Endometrial microvascular endothelial cells (primary cell): ENCODE measurements around the gene CRADD. TPM values are rescaled to one million over a fixed set of nuclear protein-coding genes. Genes with fewer than 3 reads are reported as not detected.

Experiments
- in situ Hi-C: cut with HindIII; loops from 2 replicates; pipeline ENCODE4 v1.10.0; 2017; ENCODE audit warnings: low sequenced_read_pairs, low pct_unique_long_range_greater_than_20kb; ENCODE audit errors: inconsistent ontology term
- total RNA-seq: library from RNA; depleted of rRNA; stranded (reverse); fragments of >200 nt; gene quantifications from one replicate; pipeline ENCODE4 v1.2.3, GENCODE V29; 2015; ENCODE audit errors: inconsistent ontology term

Gene CRADD
- total RNA-seq, 1 donor from 2014 or later: 28.3 TPM

GRCh38 chr12:93723568-93723930 is 46.4 kb downstream of the CRADD start:
- in situ Hi-C loops: no loop called here

- in situ Hi-C loops: no loop called here
These were observed 48.4 kb downstream of the CRADD start for GRCh38 chr12:93725531-93725930.

GRCh38 chr12:93727195-93727811 is 50.1 kb downstream of the CRADD start:
- in situ Hi-C loops: no loop called here

GRCh38 chr12:93727911-93728310 is 50.7 kb downstream of the CRADD start:
- in situ Hi-C loops: no loop called here

- in situ Hi-C loops: no loop called here
These were observed 52.8 kb downstream of the CRADD start for GRCh38 chr12:93729934-93730333.

- in situ Hi-C loops: no loop called here
These were observed 56.2 kb downstream of the CRADD start for GRCh38 chr12:93733358-93733757.

- in situ Hi-C loops: no loop called here
These were observed 56.8 kb downstream of the CRADD start for GRCh38 chr12:93733928-93734327.

GRCh38 chr12:93734784-93735183 is 57.6 kb downstream of the CRADD start:
- in situ Hi-C loops: no loop called here

- in situ Hi-C loops: no loop called here
These were observed 59.5 kb downstream of the CRADD start for GRCh38 chr12:93736640-93737178.

GRCh38 chr12:93737457-93738198 is 60.5 kb downstream of the CRADD start:
- in situ Hi-C loops: no loop called here

GRCh38 chr12:93738199-93739058 is 61.3 kb downstream of the CRADD start:
- in situ Hi-C loops: no loop called here

GRCh38 chr12:93740751-93741150 is 63.6 kb downstream of the CRADD start:
- in situ Hi-C loops: no loop called here

GRCh38 chr12:93741659-93742109 is 64.5 kb downstream of the CRADD start:
- in situ Hi-C loops: no loop called here

GRCh38 chr12:93742110-93742934 is 65.1 kb downstream of the CRADD start:
- in situ Hi-C loops: no loop called here

- in situ Hi-C loops: no loop called here
These were observed 66.2 kb downstream of the CRADD start for GRCh38 chr12:93743229-93743998.

GRCh38 chr12:93743999-93744689 is 67.0 kb downstream of the CRADD start:
- in situ Hi-C loops: no loop called here

- in situ Hi-C loops: no loop called here
These were observed 68.1 kb downstream of the CRADD start for GRCh38 chr12:93745286-93745685.
